HEK293 (cell line): ENCODE measurements around the gene PERM1.

Experiments used
- BCL11B ChIP-seq: fragments of 450-650 bp; formaldehyde crosslinking; IDR thresholded peaks from 2 replicates; pipeline ENCODE4 v1.5.1; 2016; ENCODE audit warnings: low read depth, missing biosample characterization, missing genetic modification characterization
- ELK4 ChIP-seq: IDR thresholded peaks from 2 replicates; pipeline ENCODE4 v1.6.1; 2011; ENCODE audit warnings: mild to moderate bottlenecking, low read depth, low read length, borderline replicate concordance
- GLIS1 ChIP-seq: fragments of 450-650 bp; formaldehyde crosslinking; IDR thresholded peaks from 2 replicates; pipeline ENCODE4 v1.5.1; 2016; ENCODE audit warnings: missing biosample characterization, missing genetic modification characterization
- KLF16 ChIP-seq: fragments of 450-650 bp; formaldehyde crosslinking; IDR thresholded peaks from 2 replicates; pipeline ENCODE4 v1.5.1; 2017; ENCODE audit warnings: missing biosample characterization, missing genetic modification characterization
- SCRT1 ChIP-seq: fragments of 450-650 bp; formaldehyde crosslinking; IDR thresholded peaks from 2 replicates; pipeline ENCODE4 v1.5.1; 2016; ENCODE audit warnings: missing biosample characterization, missing genetic modification characterization, borderline replicate concordance
- SP2 ChIP-seq: fragments of 450-650 bp; formaldehyde crosslinking; IDR thresholded peaks from 2 replicates; pipeline ENCODE4 v1.5.1; 2016; ENCODE audit warnings: missing biosample characterization, missing genetic modification characterization
- SP3 ChIP-seq: fragments of 450-650 bp; formaldehyde crosslinking; IDR thresholded peaks from 2 replicates; pipeline ENCODE4 v1.5.1; 2016; ENCODE audit warnings: missing biosample characterization, missing genetic modification characterization
- TCF7L2 ChIP-seq: IDR thresholded peaks from 2 replicates; pipeline ENCODE4 v1.6.1; 2011; ENCODE audit warnings: low read depth, mild to moderate bottlenecking, inconsistent platforms, low read length, moderate library complexity, borderline replicate concordance
- YY1 ChIP-seq: fragments of 450-650 bp; formaldehyde crosslinking; IDR thresholded peaks from 2 replicates; pipeline ENCODE4 v1.5.1; 2018; ENCODE audit warnings: missing biosample characterization, missing genetic modification characterization
- ZBTB10 ChIP-seq: fragments of 450-650 bp; formaldehyde crosslinking; IDR thresholded peaks from 2 replicates; pipeline ENCODE4 v1.5.1; 2016; ENCODE audit warnings: missing biosample characterization, missing genetic modification characterization
- ZBTB17 ChIP-seq: fragments of 450-650 bp; formaldehyde crosslinking; IDR thresholded peaks from 2 replicates; pipeline ENCODE4 v1.5.1; 2016; ENCODE audit warnings: missing biosample characterization, missing genetic modification characterization
- ZBTB6 ChIP-seq: fragments of 450-650 bp; formaldehyde crosslinking; IDR thresholded peaks from 2 replicates; pipeline ENCODE4 v1.5.1; 2017; ENCODE audit warnings: missing biosample characterization, missing genetic modification characterization
- ZFP37 ChIP-seq: fragments of 450-650 bp; formaldehyde crosslinking; IDR thresholded peaks from 2 replicates; pipeline ENCODE4 v1.5.1; 2016; ENCODE audit warnings: missing biosample characterization, missing genetic modification characterization
- ZNF112 ChIP-seq: fragments of 450-650 bp; formaldehyde crosslinking; IDR thresholded peaks from 2 replicates; pipeline ENCODE4 v1.5.0; 2017; ENCODE audit warnings: missing biosample characterization, missing genetic modification characterization
- ZNF175 ChIP-seq: fragments of 450-650 bp; formaldehyde crosslinking; IDR thresholded peaks from 2 replicates; pipeline ENCODE4 v1.5.1; 2016; ENCODE audit warnings: missing biosample characterization, missing genetic modification characterization
- ZNF223 ChIP-seq: fragments of 450-650 bp; formaldehyde crosslinking; IDR thresholded peaks from 2 replicates; pipeline ENCODE4 v1.5.1; 2016; ENCODE audit warnings: missing biosample characterization, missing genetic modification characterization
- ZNF23 ChIP-seq: fragments of 450-650 bp; formaldehyde crosslinking; IDR thresholded peaks from 2 replicates; pipeline ENCODE4 v1.5.1; 2016; ENCODE audit warnings: missing biosample characterization, missing genetic modification characterization, borderline replicate concordance
- ZNF239 ChIP-seq: fragments of 450-650 bp; formaldehyde crosslinking; IDR thresholded peaks from 2 replicates; pipeline ENCODE4 v1.5.1; 2016; ENCODE audit warnings: missing biosample characterization, missing genetic modification characterization
- ZNF274 ChIP-seq, 2 experiments: fragments of 200-500 bp in 1 of 2; fragments of 450-650 bp in 1 of 2; sonication (Bioruptor generic) in 1 of 2; formaldehyde crosslinking in 1 of 2; IDR thresholded peaks; 2 replicates each; pipeline versions ENCODE4 v1.5.1 to v1.6.1; 2014 to 2016; ENCODE audit warnings: borderline replicate concordance in 1 of 2, inconsistent platforms in 1 of 2, low read length in 1 of 2, missing biosample characterization in 1 of 2, missing genetic modification characterization in 1 of 2
- ZNF324 ChIP-seq: fragments of 450-650 bp; formaldehyde crosslinking; IDR thresholded peaks from 2 replicates; pipeline ENCODE4 v1.5.1; 2016; ENCODE audit warnings: missing biosample characterization, missing genetic modification characterization
- ZNF398 ChIP-seq: fragments of 450-650 bp; formaldehyde crosslinking; IDR thresholded peaks from 2 replicates; pipeline ENCODE4 v1.5.1; 2017; ENCODE audit warnings: missing biosample characterization, missing genetic modification characterization
- ZNF48 ChIP-seq: fragments of 450-650 bp; formaldehyde crosslinking; IDR thresholded peaks from 2 replicates; pipeline ENCODE4 v1.5.1; 2016; ENCODE audit warnings: missing biosample characterization, missing genetic modification characterization
- ZNF510 ChIP-seq: fragments of 450-650 bp; formaldehyde crosslinking; IDR thresholded peaks from 2 replicates; pipeline ENCODE4 v1.5.1; 2018; ENCODE audit warnings: mild to moderate bottlenecking, missing genetic modification characterization, missing biosample characterization; ENCODE audit not compliant: insufficient replicate concordance
- ZNF529 ChIP-seq: fragments of 450-650 bp; formaldehyde crosslinking; IDR thresholded peaks from 2 replicates; pipeline ENCODE4 v1.5.1; 2017; ENCODE audit warnings: missing genetic modification characterization, missing biosample characterization; ENCODE audit not compliant: insufficient replicate concordance
- ZNF530 ChIP-seq: fragments of 450-650 bp; formaldehyde crosslinking; IDR thresholded peaks from 2 replicates; pipeline ENCODE4 v1.5.1; 2016; ENCODE audit warnings: low read depth, missing biosample characterization, missing genetic modification characterization
- ZNF558 ChIP-seq: fragments of 450-650 bp; formaldehyde crosslinking; IDR thresholded peaks from 2 replicates; pipeline ENCODE4 v1.5.1; 2016; ENCODE audit warnings: missing biosample characterization, missing genetic modification characterization
- ZNF600 ChIP-seq: fragments of 450-650 bp; formaldehyde crosslinking; IDR thresholded peaks from 2 replicates; pipeline ENCODE4 v1.5.1; 2016; ENCODE audit warnings: missing biosample characterization, missing genetic modification characterization
- ZNF610 ChIP-seq: fragments of 450-650 bp; formaldehyde crosslinking; IDR thresholded peaks from 2 replicates; pipeline ENCODE4 v1.5.1; 2016; ENCODE audit warnings: missing biosample characterization, missing genetic modification characterization, borderline replicate concordance
- ZNF621 ChIP-seq: fragments of 450-650 bp; formaldehyde crosslinking; IDR thresholded peaks from 2 replicates; pipeline ENCODE4 v1.5.1; 2017; ENCODE audit warnings: missing biosample characterization, missing genetic modification characterization
- ZNF629 ChIP-seq: fragments of 450-650 bp; formaldehyde crosslinking; IDR thresholded peaks from 2 replicates; pipeline ENCODE4 v1.5.1; 2017; ENCODE audit warnings: missing biosample characterization, missing genetic modification characterization
- ZNF664 ChIP-seq: fragments of 450-650 bp; formaldehyde crosslinking; IDR thresholded peaks from 2 replicates; pipeline ENCODE4 v1.5.1; 2016; ENCODE audit warnings: missing biosample characterization, missing genetic modification characterization
- ZNF704 ChIP-seq: fragments of 450-650 bp; formaldehyde crosslinking; IDR thresholded peaks from 2 replicates; pipeline ENCODE4 v1.5.1; 2016; ENCODE audit warnings: missing biosample characterization, missing genetic modification characterization
- ZSCAN23 ChIP-seq: fragments of 450-650 bp; formaldehyde crosslinking; IDR thresholded peaks from 2 replicates; pipeline ENCODE4 v1.5.1; 2016; ENCODE audit warnings: missing biosample characterization, missing genetic modification characterization

The PERM1 gene

GRCh38 chr1:997993-998744 is 16.3 kb upstream of the PERM1 start (continued):
- TF ChIP-seq ZBTB6 (tag by site-specific recombination) (no peak), ZBTB17 (peak; percentile 93), ZNF600 (tag by site-specific recombination) (peak; percentile 81), ZNF48 (tag by site-specific recombination) (no peak), ZNF175 (tag by site-specific recombination) (no peak), TCF7L2 (no peak), KLF16 (tag by site-specific recombination) (0 out of 2 replicates have a peak, but pooled peaks have one; percentile 43), ZNF610 (peak; percentile 15; the same call in 1 of the 2 replicates), ZNF664 (tag by site-specific recombination) (no peak), ZNF558 (no peak), ZSCAN23 (tag by site-specific recombination) (no peak), ZNF704 (tag by site-specific recombination) (no peak), SP2 (tag by site-specific recombination) (peak; percentile 77), GLIS1 (peak; percentile 83), ZNF530 (tag by site-specific recombination) (no peak), ZNF274 (IDR thresholded peaks at IDR 0.05; ENCODE audit: low read length) (no peak), ZNF274 (tag by site-specific recombination; IDR thresholded peaks at IDR 0.05; ENCODE audit: borderline replicate concordance) (no peak), ZNF112 (no peak), SCRT1 (tag by site-specific recombination) (no peak), ZNF398 (peak; percentile 59), ZNF510 (tag by site-specific recombination) (no peak), ELK4 (no peak), BCL11B (tag by site-specific recombination) (peak; percentile 18; the same call in 1 of the 2 replicates), ZFP37 (tag by site-specific recombination) (no peak), ZNF223 (tag by site-specific recombination) (no peak), SP3 (tag by site-specific recombination) (peak; percentile 74), YY1 (tag by site-specific recombination) (no peak), ZNF621 (tag by site-specific recombination) (no peak), ZNF324 (tag by site-specific recombination) (0 out of 2 replicates have a peak, but pooled peaks have one; percentile 36), ZBTB10 (tag by site-specific recombination) (peak; percentile 91), ZNF629 (tag by site-specific recombination) (peak; percentile 52), ZNF529 (tag by site-specific recombination) (no peak), ZNF239 (no peak), ZNF23 (tag by site-specific recombination) (no peak)
